GM12891 (cell line): ENCODE measurements around the gene MGAT3.

ENCODE experiments used
- DNase-seq: peaks from one replicate; pipeline ENCODE4 v3.0.0; 2011; ENCODE audit warnings: low spot score; ENCODE audit not compliant: insufficient read length
- FAIRE-seq: peaks from 2 replicates; lab custom pipeline; 2011; peaks lifted over from hg19 to GRCh38; lab: Jason Lieb, UNC
- PAX5 ChIP-seq: IDR thresholded peaks from 2 replicates; pipeline ENCODE4 v1.6.1; 2011; ENCODE audit warnings: low read length, moderate library complexity, mild to moderate bottlenecking; ENCODE audit not compliant: insufficient read depth, severe bottlenecking
- POLR2A ChIP-seq: IDR thresholded peaks from 2 replicates; pipeline ENCODE4 v1.6.1; 2011; ENCODE audit warnings: low read depth, low read length, control low read depth
- POLR2AphosphoS5 ChIP-seq: IDR thresholded peaks from 2 replicates; pipeline ENCODE4 v1.6.1; 2011; ENCODE audit warnings: low read depth, low read length, control low read depth
- POU2F2 ChIP-seq: IDR thresholded peaks from 2 replicates; pipeline ENCODE4 v1.6.1; 2011; ENCODE audit warnings: low read depth, mild to moderate bottlenecking, control low read depth, low read length, moderate library complexity
- SPI1 ChIP-seq: IDR thresholded peaks from 2 replicates; pipeline ENCODE4 v1.6.1; 2011; ENCODE audit warnings: low read depth, low read length, control low read depth
- TAF1 ChIP-seq: IDR thresholded peaks from 2 replicates; pipeline ENCODE4 v1.6.1; 2011; ENCODE audit warnings: low read depth, low read length, control low read depth

MGAT3 gene

GRCh38 chr22:39534092-39534506, 77.3 kb downstream of the MGAT3 start:
- FAIRE-seq (no peak), DNase-seq (no peak)
- TF ChIP-seq TAF1 (no peak), POLR2A (no peak), PAX5 (no peak), SPI1 (no peak), POU2F2 (no peak), POLR2AphosphoS5 (no peak)

GRCh38 chr22:39534591-39535356, 78.0 kb downstream of the MGAT3 start:
- no peak for TF ChIP-seq SPI1
- no peak for TF ChIP-seq POLR2A
- no peak for TF ChIP-seq POU2F2
- no peak for TF ChIP-seq PAX5
- TF ChIP-seq POLR2AphosphoS5, result no peak
- TF ChIP-seq TAF1, result no peak
- DNase-seq, result peak; percentile 80
- peak; percentile 84 for FAIRE-seq

GRCh38 chr22:39535357-39535725, 78.5 kb downstream of the MGAT3 start:
- FAIRE-seq, result no peak
- TF ChIP-seq POLR2AphosphoS5 (no peak), PAX5 (no peak), POU2F2 (no peak), TAF1 (no peak), SPI1 (no peak), POLR2A (no peak)
- DNase-seq, result no peak

GRCh38 chr22:39535831-39536449, 79.1 kb downstream of the MGAT3 start:
- no peak for FAIRE-seq
- no peak for TF ChIP-seq POLR2A
- no peak for TF ChIP-seq POU2F2
- TF ChIP-seq POLR2AphosphoS5, result no peak
- TF ChIP-seq TAF1, result no peak
- no peak for TF ChIP-seq SPI1
- TF ChIP-seq PAX5, result no peak
- no peak for DNase-seq

- FAIRE-seq, result no peak
These were observed 79.9 kb downstream of the MGAT3 start for GRCh38 chr22:39536711-39537110.

GRCh38 chr22:39537975-39538374, 81.2 kb downstream of the MGAT3 start:
- TF ChIP-seq TAF1 (no peak), POLR2A (no peak), SPI1 (no peak), PAX5 (no peak), POU2F2 (no peak), POLR2AphosphoS5 (no peak)
- no peak for FAIRE-seq
- no peak for DNase-seq

More at GRCh38 chr22:39536711-39537110, 79.9 kb downstream of the MGAT3 start:
- TF ChIP-seq POLR2AphosphoS5, result no peak
- TF ChIP-seq POLR2A, result no peak
- TF ChIP-seq SPI1, result no peak
- no peak for TF ChIP-seq POU2F2
- TF ChIP-seq PAX5, result no peak
- TF ChIP-seq TAF1, result no peak
- DNase-seq, result no peak
